SK-N-SH treated with all-trans-retinoic acid at 6 μM for 48 hours (cell line): ENCODE results near the gene SLC6A19.

Experiments
- ATAC-seq: fragments of 200-7000 bp; cut with Tn5 transposase; 3 replicates; pipeline ENCODE4 v1.9.1; 2020; ENCODE audit warnings: mild to moderate bottlenecking, moderate library complexity
- ARNTL ChIP-seq: fragments of 450-650 bp; formaldehyde crosslinking; IDR thresholded peaks from 2 replicates; pipeline ENCODE4 v1.5.0; 2020; ENCODE audit warnings: low read depth, mild to moderate bottlenecking, moderate library complexity, borderline replicate concordance
- BACH2 ChIP-seq: fragments of 250-450 bp; sonication (Bioruptor Pico); IDR thresholded peaks from 2 replicates; pipeline ENCODE4 v1.9.0; 2021; ENCODE audit warnings: mild to moderate bottlenecking, borderline replicate concordance
- CREB5 ChIP-seq: fragments of 250-450 bp; sonication (Bioruptor Pico); IDR thresholded peaks from 2 replicates; pipeline ENCODE4 v1.5.1; 2020; ENCODE audit warnings: low read depth, mild to moderate bottlenecking, moderate library complexity
- CSDC2 ChIP-seq: fragments of 250-450 bp; sonication (Bioruptor Pico); IDR thresholded peaks from 2 replicates; pipeline ENCODE4 v1.5.0; 2020; ENCODE audit warnings: mild to moderate bottlenecking, moderate library complexity
- CSRNP3 ChIP-seq: fragments of 250-450 bp; sonication (Bioruptor Pico); IDR thresholded peaks from 2 replicates; pipeline ENCODE4 v1.5.1; 2021; ENCODE audit warnings: mild to moderate bottlenecking, moderate library complexity
- ESRRG ChIP-seq: fragments of 250-450 bp; sonication (Bioruptor Pico); IDR thresholded peaks from 2 replicates; pipeline ENCODE4 v1.6.1; 2021; ENCODE audit warnings: mild to moderate bottlenecking
- GLIS3 ChIP-seq: fragments of 250-450 bp; sonication (Bioruptor Pico); IDR thresholded peaks from 2 replicates; pipeline ENCODE4 v1.5.0; 2020; ENCODE audit warnings: mild to moderate bottlenecking, moderate library complexity
- ISL1 ChIP-seq: fragments of 250-450 bp; sonication (Bioruptor Pico); IDR thresholded peaks from 2 replicates; pipeline ENCODE4 v2.1.2; 2022; ENCODE audit warnings: mild to moderate bottlenecking, moderate library complexity
- OSR1 ChIP-seq: fragments of 250-450 bp; sonication (Bioruptor Pico); IDR thresholded peaks from 2 replicates; pipeline ENCODE4 v1.8.0; 2022; ENCODE audit warnings: moderate library complexity, mild to moderate bottlenecking, inconsistent platforms
- POU6F1 ChIP-seq: fragments of 250-450 bp; sonication (Bioruptor Pico); IDR thresholded peaks from 2 replicates; pipeline ENCODE4 v1.8.0; 2021; ENCODE audit warnings: low read depth, mild to moderate bottlenecking, moderate library complexity, borderline replicate concordance
- PPARA ChIP-seq: fragments of 250-450 bp; sonication (Bioruptor Pico); IDR thresholded peaks from 2 replicates; pipeline ENCODE4 v1.5.0; 2020; ENCODE audit warnings: mild to moderate bottlenecking, borderline replicate concordance
- RARB ChIP-seq: fragments of 250-450 bp; sonication (Bioruptor Pico); IDR thresholded peaks from 2 replicates; pipeline ENCODE4 v1.8.0; 2021; ENCODE audit warnings: mild to moderate bottlenecking, moderate library complexity
- SNAI2 ChIP-seq: fragments of 250-450 bp; sonication (Bioruptor Pico); IDR thresholded peaks from 2 replicates; pipeline ENCODE4 v1.5.0; 2020; ENCODE audit warnings: mild to moderate bottlenecking, moderate library complexity
- TCF4 ChIP-seq: fragments of 250-450 bp; sonication (Bioruptor Pico); IDR thresholded peaks from 2 replicates; pipeline ENCODE4 v1.8.0; 2021; ENCODE audit warnings: mild to moderate bottlenecking, moderate library complexity, borderline replicate concordance
- TOX ChIP-seq: fragments of 250-450 bp; sonication (Bioruptor Pico); IDR thresholded peaks from 2 replicates; pipeline ENCODE4 v1.8.0; 2021; ENCODE audit warnings: mild to moderate bottlenecking, moderate library complexity, borderline replicate concordance
- TSHZ2 ChIP-seq: fragments of 250-450 bp; sonication (Bioruptor Pico); IDR thresholded peaks from 2 replicates; pipeline ENCODE4 v1.5.0; 2020; ENCODE audit warnings: mild to moderate bottlenecking, moderate library complexity
- ZC3H10 ChIP-seq: fragments of 250-450 bp; sonication (Bioruptor Pico); IDR thresholded peaks from 2 replicates; pipeline ENCODE4 v1.5.1; 2021; ENCODE audit warnings: mild to moderate bottlenecking, moderate library complexity
- ZFP3 ChIP-seq: fragments of 250-450 bp; sonication (Bioruptor Pico); IDR thresholded peaks from 2 replicates; pipeline ENCODE4 v1.5.0; 2020; ENCODE audit warnings: mild to moderate bottlenecking, moderate library complexity
- ZFP30 ChIP-seq: fragments of 450-650 bp; formaldehyde crosslinking; IDR thresholded peaks from 2 replicates; pipeline ENCODE4 v1.5.0; 2022; ENCODE audit warnings: mild to moderate bottlenecking, moderate library complexity
- ZNF70 ChIP-seq: fragments of 450-650 bp; formaldehyde crosslinking; IDR thresholded peaks from 2 replicates; pipeline ENCODE4 v1.5.0; 2020; ENCODE audit warnings: mild to moderate bottlenecking, moderate library complexity
- ZNF8 ChIP-seq: fragments of 450-650 bp; formaldehyde crosslinking; IDR thresholded peaks from 2 replicates; pipeline ENCODE4 v1.5.0; 2020; ENCODE audit warnings: mild to moderate bottlenecking, moderate library complexity

Gene SLC6A19

GRCh38 chr5:1185038-1185627 is 16.3 kb upstream of the SLC6A19 start:
- TF ChIP-seq SNAI2 (CRISPR knock-in tag) (no peak), ZNF70 (CRISPR knock-in tag) (no peak), CSRNP3 (CRISPR knock-in tag) (no peak), ZFP3 (CRISPR knock-in tag) (no peak), PPARA (CRISPR knock-in tag) (no peak), TCF4 (CRISPR knock-in tag) (no peak), ISL1 (no peak), RARB (CRISPR knock-in tag) (no peak), ARNTL (CRISPR knock-in tag) (no peak)
- TF ChIP-seq, all 23 proteins: peak for 0

GRCh38 chr5:1185629-1186350 is 15.6 kb upstream of the SLC6A19 start:
- peak; percentile 42; the same call in 1 of the 3 replicates for ATAC-seq
- TF ChIP-seq ESRRG (no peak), POU6F1 (no peak), ZFP3 (CRISPR knock-in tag) (no peak), ZNF70 (CRISPR knock-in tag) (no peak), ZNF8 (CRISPR knock-in tag) (no peak), CSRNP3 (CRISPR knock-in tag) (no peak), PPARA (CRISPR knock-in tag) (no peak), TSHZ2 (CRISPR knock-in tag) (no peak), ZFP30 (CRISPR knock-in tag) (no peak), ZC3H10 (no peak), CSDC2 (CRISPR knock-in tag) (no peak), TOX (CRISPR knock-in tag) (no peak), SNAI2 (CRISPR knock-in tag) (no peak), ISL1 (no peak), RARB (CRISPR knock-in tag) (no peak), BACH2 (no peak), TCF4 (CRISPR knock-in tag) (no peak; the same call in 1 of the 2 replicates), OSR1 (no peak), CREB5 (CRISPR knock-in tag) (no peak), GLIS3 (no peak)

More at GRCh38 chr5:1185038-1185627, 16.3 kb upstream of the SLC6A19 start:
- ATAC-seq, result no peak
